ENCODE results near the gene NINL.

Gene NINL

DNA sequence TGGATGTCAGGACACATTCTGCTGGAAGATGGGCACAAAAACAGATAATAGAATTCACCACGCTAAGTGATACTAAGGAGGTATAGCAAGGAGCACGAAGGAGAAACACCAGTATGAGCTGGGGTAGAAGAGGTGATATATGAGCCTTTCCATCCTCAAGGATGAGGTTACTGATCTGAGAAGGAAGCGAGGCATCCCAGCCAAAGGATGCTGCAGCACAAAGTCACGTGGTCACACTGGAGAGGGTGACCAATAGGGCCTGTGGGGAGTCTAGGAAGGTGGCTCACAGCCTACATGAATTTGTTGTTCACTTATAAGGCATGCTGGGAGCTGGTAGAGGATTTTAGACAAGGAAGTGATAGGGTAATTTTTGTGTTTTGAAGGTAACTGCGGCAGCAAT lies 176.4 kb downstream of the NINL start:
- no peak for DNase-seq
- 98% methylated on average over 5 of the region's 5 CpGs for WGBS (ENCODE audit: insufficient coverage)
- H3K27me3 ChIP-seq (replicated peaks in 2 of 5; ENCODE audit: control insufficient read depth in 4 of 5, insufficient read depth in 5 of 5, low read length in 4 of 5) = no peaks in the 10 kb centered on the region
- peaks cover 0 to 4% (median 0%) of the 10 kb centered on the region in 5 experiments for H3K9me3 ChIP-seq (ENCODE audit: control extremely low read depth in 1 of 5, control insufficient read depth in 4 of 5, insufficient read depth in 2 of 5, low read depth in 1 of 5, low read length in 4 of 5)
- peaks cover 0 to 7% (median 0%) of the 10 kb centered on the region in 4 experiments for H3K36me3 ChIP-seq (ENCODE audit: control insufficient read depth in 4 of 4, insufficient read depth in 4 of 4, low read length in 3 of 4)
- no peak overlapping the region for H3K27ac ChIP-seq (ENCODE audit: insufficient read depth in 1 of 2, low read depth in 1 of 2, low read length in 2 of 2, poor library complexity in 1 of 2, severe bottlenecking in 2 of 2)
- peaks cover 7 to 18% (median 13%) of the 10 kb centered on the region in 4 experiments for H3K4me1 ChIP-seq (ENCODE audit: control extremely low read depth in 1 of 4, control insufficient read depth in 4 of 4, insufficient read depth in 4 of 4, low read length in 3 of 4)
- POLR2A ChIA-PET = no interaction called here
- CTCF ChIA-PET = interaction anchor here (1.1 kb wide), 3 partner anchors 10 to 73 kb away, joined by 3 to 4 read pairs (median 4); no protein-coding TSS in a partner anchor
- H3K4me3 ChIP-seq (ENCODE audit: control insufficient read depth in 1 of 7, extremely low read depth in 1 of 7, insufficient read depth in 4 of 7, low read depth in 2 of 7, low read length in 6 of 7) = peak overlapping the region in 3 of 7 experiments; percentile 89 to 94 (median 91)

DNA sequence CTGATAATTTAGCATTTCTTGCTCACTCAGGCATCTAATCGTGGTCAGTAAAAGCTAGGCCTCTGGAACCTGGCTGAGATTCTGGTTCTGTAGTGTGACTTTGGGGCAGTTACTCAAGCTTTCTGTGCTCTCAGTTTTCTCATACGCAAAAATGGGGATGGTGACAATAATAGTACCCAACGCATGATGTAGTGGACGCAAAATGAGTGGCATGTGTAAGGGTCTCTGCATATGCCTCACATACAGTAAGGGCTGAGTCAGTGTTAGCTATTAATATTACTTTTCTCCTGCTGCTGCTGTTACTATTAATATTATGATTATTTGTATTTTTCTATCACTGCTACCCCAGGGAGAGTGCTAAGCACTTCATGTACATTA lies 177.2 kb downstream of the NINL start:
- WGBS (ENCODE audit: insufficient coverage) = 0% methylated on average over 2 of the region's 4 CpGs
- peaks cover 0 to 7% (median 0%) of the 10 kb centered on the region in 4 experiments for H3K36me3 ChIP-seq (ENCODE audit: control insufficient read depth in 4 of 4, insufficient read depth in 4 of 4, low read length in 3 of 4)
- DNase-seq = peak in 1 of 3 donors; percentile 33
- H3K27me3 ChIP-seq (replicated peaks in 2 of 5; ENCODE audit: control insufficient read depth in 4 of 5, insufficient read depth in 5 of 5, low read length in 4 of 5) = no peaks in the 10 kb centered on the region
- ChIA-PET CTCF (interaction anchor here (1.1 to 1.5 kb wide), 3 partner anchors 9 to 112 kb away, joined by 4 to 10 read pairs (median 4); no protein-coding TSS in a partner anchor), POLR2A (no interaction called here)
- H3K27ac ChIP-seq (ENCODE audit: insufficient read depth in 1 of 2, low read depth in 1 of 2, low read length in 2 of 2, poor library complexity in 1 of 2, severe bottlenecking in 2 of 2) = peak overlapping the region; percentile 79 to 90
- peaks cover 7 to 18% (median 13%) of the 10 kb centered on the region in 4 experiments for H3K4me1 ChIP-seq (ENCODE audit: control extremely low read depth in 1 of 4, control insufficient read depth in 4 of 4, insufficient read depth in 4 of 4, low read length in 3 of 4)
- H3K9me3 ChIP-seq (ENCODE audit: control extremely low read depth in 1 of 5, control insufficient read depth in 4 of 5, insufficient read depth in 2 of 5, low read depth in 1 of 5, low read length in 4 of 5) = peaks cover 0 to 12% (median 5%) of the 10 kb centered on the region in 5 experiments
- peak overlapping the region in 6 of 7 experiments; percentile 80 to 94 (median 90) for H3K4me3 ChIP-seq (ENCODE audit: control insufficient read depth in 1 of 7, extremely low read depth in 1 of 7, insufficient read depth in 4 of 7, low read depth in 2 of 7, low read length in 6 of 7)

DNA sequence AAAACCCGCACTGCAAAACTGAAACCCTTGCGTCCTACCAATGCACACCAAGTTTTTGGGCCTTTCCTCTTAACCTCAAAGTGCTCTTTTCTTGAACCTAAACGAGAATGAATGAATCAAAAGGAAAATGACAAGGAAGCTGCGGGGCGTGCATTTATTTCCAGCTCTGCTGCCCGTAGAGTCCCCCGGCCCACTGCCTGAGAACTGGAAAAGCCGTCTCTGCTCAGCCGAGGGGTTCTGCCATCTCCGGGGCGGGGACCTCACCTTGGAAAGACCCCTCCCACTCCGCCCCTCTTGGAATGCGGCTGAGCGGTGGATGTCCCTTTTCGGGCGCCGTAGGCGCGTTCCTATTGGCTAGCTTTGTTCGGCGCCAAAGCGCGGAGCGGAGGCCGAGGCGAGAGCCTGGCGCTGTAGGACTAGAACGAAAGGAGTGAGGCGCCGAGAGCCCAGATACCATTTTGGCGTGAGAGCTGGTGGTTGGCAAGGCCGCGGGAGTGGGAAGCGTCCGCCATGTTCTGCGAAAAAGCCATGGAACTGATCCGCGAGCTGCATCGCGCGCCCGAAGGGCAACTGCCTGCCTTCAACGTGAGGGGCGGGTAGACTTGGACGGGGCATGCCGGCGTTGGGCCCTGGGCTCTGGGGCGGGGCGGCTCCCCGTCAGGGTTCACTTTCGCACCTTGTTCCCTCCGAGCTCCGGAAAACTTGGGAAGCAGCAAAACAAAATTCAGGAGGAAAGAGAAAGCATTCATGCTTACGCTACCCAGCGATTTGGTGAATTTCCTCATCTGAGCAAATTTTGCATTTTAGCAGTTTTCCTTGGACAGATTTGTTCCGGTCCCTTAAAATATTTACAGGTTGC lies 177.8 kb downstream of the NINL start, which contains the start of gene GINS1:
Gene GINS1, plus strand, starts transcription at position 363 of the 859 bp plus-strand sequence. Its CDS starts 148 bp downstream, at position 511.
- Histone ChIP-seq H3K36me3 (ENCODE audit: control insufficient read depth in 4 of 4, insufficient read depth in 4 of 4, low read length in 3 of 4) (peaks cover 0 to 7% (median 0%) of the 10 kb centered on the region in 4 experiments), H3K27ac (ENCODE audit: insufficient read depth in 1 of 2, low read depth in 1 of 2, low read length in 2 of 2, poor library complexity in 1 of 2, severe bottlenecking in 2 of 2) (peak within 1 kb of the TSS; percentile 79 to 90)
- 1% methylated on average over 54 of the region's 56 CpGs for WGBS (ENCODE audit: insufficient coverage)

More for the DNA sequence above, 177.8 kb downstream of the NINL start, which contains the start of gene GINS1:
- H3K27me3 ChIP-seq (replicated peaks in 2 of 5; ENCODE audit: control insufficient read depth in 4 of 5, insufficient read depth in 5 of 5, low read length in 4 of 5) = no peaks in the 10 kb centered on the region
- H3K4me1 ChIP-seq (ENCODE audit: control extremely low read depth in 1 of 4, control insufficient read depth in 4 of 4, insufficient read depth in 4 of 4, low read length in 3 of 4) = peaks cover 7 to 18% (median 13%) of the 10 kb centered on the region in 4 experiments
- peak; percentile 85 to 89 (median 89) for DNase-seq
- ChIA-PET CTCF (interaction anchor here (1.0 to 1.9 kb wide), 6 partner anchors 9 to 113 kb away, joined by 3 to 10 read pairs (median 4); no protein-coding TSS in a partner anchor), POLR2A (no interaction called here)
- peaks cover 0 to 17% (median 10%) of the 10 kb centered on the region in 5 experiments for H3K9me3 ChIP-seq (ENCODE audit: control extremely low read depth in 1 of 5, control insufficient read depth in 4 of 5, insufficient read depth in 2 of 5, low read depth in 1 of 5, low read length in 4 of 5)
- peak within 1 kb of the TSS; percentile 60 to 94 (median 89) for H3K4me3 ChIP-seq (ENCODE audit: control insufficient read depth in 1 of 7, extremely low read depth in 1 of 7, insufficient read depth in 4 of 7, low read depth in 2 of 7, low read length in 6 of 7)
